H1 (cell line): ENCODE measurements around the gene ZNF212. TPM values are rescaled to one million over a fixed set of nuclear protein-coding genes. Genes with fewer than 3 reads are reported as not detected.

Experiments
- BRCA1 ChIP-seq: IDR thresholded peaks from 2 replicates; pipeline ENCODE4 v1.6.1; 2012; ENCODE audit warnings: low read depth, low read length, improper control_type of control experiment
- CEBPB ChIP-seq: IDR thresholded peaks from 2 replicates; pipeline ENCODE4 v1.6.1; 2012; ENCODE audit warnings: low read depth, low read length
- EGR1 ChIP-seq: IDR thresholded peaks from 2 replicates; pipeline ENCODE4 v1.6.1; 2011; ENCODE audit warnings: low read depth, low read length, borderline replicate concordance
- HDAC6 ChIP-seq: IDR thresholded peaks from one replicate; pipeline ENCODE4 v1.7.1; 2012; ENCODE audit warnings: low read depth, mild to moderate bottlenecking, inconsistent platforms, low read length, moderate library complexity
- RBBP5 ChIP-seq: IDR thresholded peaks from 2 replicates; pipeline ENCODE4 v1.7.1; 2012; ENCODE audit warnings: low read depth, mild to moderate bottlenecking, inconsistent platforms, low read length, moderate library complexity, borderline replicate concordance
- SIX5 ChIP-seq: IDR thresholded peaks from 2 replicates; pipeline ENCODE4 v1.6.1; 2011; ENCODE audit warnings: mild to moderate bottlenecking, low read depth, low read length
- TAF1 ChIP-seq: IDR thresholded peaks from 2 replicates; pipeline ENCODE4 v1.6.1; 2011; ENCODE audit warnings: mild to moderate bottlenecking, low read depth, low read length
- TCF12 ChIP-seq: IDR thresholded peaks from 2 replicates; pipeline ENCODE4 v1.6.1; 2011; ENCODE audit warnings: low read depth, mild to moderate bottlenecking, low read length
- polyA plus RNA-seq, 7 experiments: library from polyadenylated mRNA; depleted of rRNA in 3 of 7; stranded (reverse) in 5 of 7; unstranded in 2 of 7; fragments of >200 nt in 5 of 7; fragments of 200-250 nt in 2 of 7; gene quantifications; 1 replicate in 5 of 7; 2 replicates in 1 of 7; 4 replicates in 1 of 7; pipeline versions ENCODE4 v1.2.1 to v1.2.3, GENCODE V29; 2011 to 2013; ENCODE audit warnings: missing spikeins in 2 of 7, mixed read lengths in 2 of 7
- total RNA-seq: library from RNA; stranded (reverse); fragmentation: NEBNext Ultra II Directional; extraction: Animal tissue kit (Norgen Biotek cat#: 25700); gene quantifications from 2 replicates; pipeline ENCODE4 v1.2.1, GENCODE V29; 2021
- TF ChIP-seq, protein P1 (sequence below): fragments of 300-600 bp; sonication (generic); IDR thresholded peaks from 2 replicates; pipeline ENCODE4 v1.7.1; 2012; ENCODE audit warnings: low read length, moderate library complexity, mild to moderate bottlenecking, inconsistent platforms; ENCODE audit not compliant: insufficient replicate concordance

The ZNF212 gene
- total and polyA plus RNA-seq, 2 of the 8 experiments (the other 6 are each of a cell fraction or from before 2014, with no cell fraction given) = 6.7 to 19.3 TPM

DNA sequence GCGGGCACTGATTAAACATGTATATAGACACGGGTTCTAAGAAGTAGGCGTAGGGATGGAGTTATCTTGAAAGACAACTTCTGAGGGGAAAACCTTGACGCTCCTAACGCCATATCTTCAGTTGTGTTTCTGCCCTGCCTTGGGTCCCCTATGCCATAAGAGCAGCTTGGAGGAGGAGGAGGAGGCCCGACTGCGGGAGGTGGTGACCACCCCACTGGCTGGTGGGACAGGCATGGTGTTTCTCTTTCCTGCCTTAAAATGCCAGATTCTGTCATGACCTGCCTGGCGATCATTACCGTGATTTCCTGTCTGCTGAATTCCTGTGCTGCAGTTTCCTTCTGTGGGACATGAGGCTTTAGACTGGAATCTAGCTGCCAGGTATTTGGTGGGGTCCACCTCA lies 38.4 kb downstream of the ZNF212 start (continued):
- TF ChIP-seq, protein P1, sequence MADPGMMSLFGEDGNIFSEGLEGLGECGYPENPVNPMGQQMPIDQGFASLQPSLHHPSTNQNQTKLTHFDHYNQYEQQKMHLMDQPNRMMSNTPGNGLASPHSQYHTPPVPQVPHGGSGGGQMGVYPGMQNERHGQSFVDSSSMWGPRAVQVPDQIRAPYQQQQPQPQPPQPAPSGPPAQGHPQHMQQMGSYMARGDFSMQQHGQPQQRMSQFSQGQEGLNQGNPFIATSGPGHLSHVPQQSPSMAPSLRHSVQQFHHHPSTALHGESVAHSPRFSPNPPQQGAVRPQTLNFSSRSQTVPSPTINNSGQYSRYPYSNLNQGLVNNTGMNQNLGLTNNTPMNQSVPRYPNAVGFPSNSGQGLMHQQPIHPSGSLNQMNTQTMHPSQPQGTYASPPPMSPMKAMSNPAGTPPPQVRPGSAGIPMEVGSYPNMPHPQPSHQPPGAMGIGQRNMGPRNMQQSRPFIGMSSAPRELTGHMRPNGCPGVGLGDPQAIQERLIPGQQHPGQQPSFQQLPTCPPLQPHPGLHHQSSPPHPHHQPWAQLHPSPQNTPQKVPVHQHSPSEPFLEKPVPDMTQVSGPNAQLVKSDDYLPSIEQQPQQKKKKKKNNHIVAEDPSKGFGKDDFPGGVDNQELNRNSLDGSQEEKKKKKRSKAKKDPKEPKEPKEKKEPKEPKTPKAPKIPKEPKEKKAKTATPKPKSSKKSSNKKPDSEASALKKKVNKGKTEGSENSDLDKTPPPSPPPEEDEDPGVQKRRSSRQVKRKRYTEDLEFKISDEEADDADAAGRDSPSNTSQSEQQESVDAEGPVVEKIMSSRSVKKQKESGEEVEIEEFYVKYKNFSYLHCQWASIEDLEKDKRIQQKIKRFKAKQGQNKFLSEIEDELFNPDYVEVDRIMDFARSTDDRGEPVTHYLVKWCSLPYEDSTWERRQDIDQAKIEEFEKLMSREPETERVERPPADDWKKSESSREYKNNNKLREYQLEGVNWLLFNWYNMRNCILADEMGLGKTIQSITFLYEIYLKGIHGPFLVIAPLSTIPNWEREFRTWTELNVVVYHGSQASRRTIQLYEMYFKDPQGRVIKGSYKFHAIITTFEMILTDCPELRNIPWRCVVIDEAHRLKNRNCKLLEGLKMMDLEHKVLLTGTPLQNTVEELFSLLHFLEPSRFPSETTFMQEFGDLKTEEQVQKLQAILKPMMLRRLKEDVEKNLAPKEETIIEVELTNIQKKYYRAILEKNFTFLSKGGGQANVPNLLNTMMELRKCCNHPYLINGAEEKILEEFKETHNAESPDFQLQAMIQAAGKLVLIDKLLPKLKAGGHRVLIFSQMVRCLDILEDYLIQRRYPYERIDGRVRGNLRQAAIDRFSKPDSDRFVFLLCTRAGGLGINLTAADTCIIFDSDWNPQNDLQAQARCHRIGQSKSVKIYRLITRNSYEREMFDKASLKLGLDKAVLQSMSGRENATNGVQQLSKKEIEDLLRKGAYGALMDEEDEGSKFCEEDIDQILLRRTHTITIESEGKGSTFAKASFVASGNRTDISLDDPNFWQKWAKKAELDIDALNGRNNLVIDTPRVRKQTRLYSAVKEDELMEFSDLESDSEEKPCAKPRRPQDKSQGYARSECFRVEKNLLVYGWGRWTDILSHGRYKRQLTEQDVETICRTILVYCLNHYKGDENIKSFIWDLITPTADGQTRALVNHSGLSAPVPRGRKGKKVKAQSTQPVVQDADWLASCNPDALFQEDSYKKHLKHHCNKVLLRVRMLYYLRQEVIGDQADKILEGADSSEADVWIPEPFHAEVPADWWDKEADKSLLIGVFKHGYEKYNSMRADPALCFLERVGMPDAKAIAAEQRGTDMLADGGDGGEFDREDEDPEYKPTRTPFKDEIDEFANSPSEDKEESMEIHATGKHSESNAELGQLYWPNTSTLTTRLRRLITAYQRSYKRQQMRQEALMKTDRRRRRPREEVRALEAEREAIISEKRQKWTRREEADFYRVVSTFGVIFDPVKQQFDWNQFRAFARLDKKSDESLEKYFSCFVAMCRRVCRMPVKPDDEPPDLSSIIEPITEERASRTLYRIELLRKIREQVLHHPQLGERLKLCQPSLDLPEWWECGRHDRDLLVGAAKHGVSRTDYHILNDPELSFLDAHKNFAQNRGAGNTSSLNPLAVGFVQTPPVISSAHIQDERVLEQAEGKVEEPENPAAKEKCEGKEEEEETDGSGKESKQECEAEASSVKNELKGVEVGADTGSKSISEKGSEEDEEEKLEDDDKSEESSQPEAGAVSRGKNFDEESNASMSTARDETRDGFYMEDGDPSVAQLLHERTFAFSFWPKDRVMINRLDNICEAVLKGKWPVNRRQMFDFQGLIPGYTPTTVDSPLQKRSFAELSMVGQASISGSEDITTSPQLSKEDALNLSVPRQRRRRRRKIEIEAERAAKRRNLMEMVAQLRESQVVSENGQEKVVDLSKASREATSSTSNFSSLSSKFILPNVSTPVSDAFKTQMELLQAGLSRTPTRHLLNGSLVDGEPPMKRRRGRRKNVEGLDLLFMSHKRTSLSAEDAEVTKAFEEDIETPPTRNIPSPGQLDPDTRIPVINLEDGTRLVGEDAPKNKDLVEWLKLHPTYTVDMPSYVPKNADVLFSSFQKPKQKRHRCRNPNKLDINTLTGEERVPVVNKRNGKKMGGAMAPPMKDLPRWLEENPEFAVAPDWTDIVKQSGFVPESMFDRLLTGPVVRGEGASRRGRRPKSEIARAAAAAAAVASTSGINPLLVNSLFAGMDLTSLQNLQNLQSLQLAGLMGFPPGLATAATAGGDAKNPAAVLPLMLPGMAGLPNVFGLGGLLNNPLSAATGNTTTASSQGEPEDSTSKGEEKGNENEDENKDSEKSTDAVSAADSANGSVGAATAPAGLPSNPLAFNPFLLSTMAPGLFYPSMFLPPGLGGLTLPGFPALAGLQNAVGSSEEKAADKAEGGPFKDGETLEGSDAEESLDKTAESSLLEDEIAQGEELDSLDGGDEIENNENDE = no peak
- TF ChIP-seq CEBPB (no peak), HDAC6 (no peak), SIX5 (no peak), EGR1 (no peak), RBBP5 (no peak), TCF12 (no peak), BRCA1 (no peak), TAF1 (no peak)
